OCI-LY3 (cell line): Measurements from ENCODE around the gene MCRIP2.

Source experiments
- EZH2phosphoT487 ChIP-seq: fragments of 200-600 bp; shearing (Covaris generic); IDR thresholded peaks from 2 replicates; pipeline ENCODE4 v1.6.1; 2018; ENCODE audit warnings: antibody characterized with exemption, mixed run types, low read depth
- TF ChIP-seq, protein P1 (sequence below): fragments of 200-600, 300-600 bp; sonication (generic); IDR thresholded peaks from 2 replicates; pipeline ENCODE4 v1.5.1; 2014; ENCODE audit warnings: antibody characterized with exemption, low read length, low read depth

DNA sequence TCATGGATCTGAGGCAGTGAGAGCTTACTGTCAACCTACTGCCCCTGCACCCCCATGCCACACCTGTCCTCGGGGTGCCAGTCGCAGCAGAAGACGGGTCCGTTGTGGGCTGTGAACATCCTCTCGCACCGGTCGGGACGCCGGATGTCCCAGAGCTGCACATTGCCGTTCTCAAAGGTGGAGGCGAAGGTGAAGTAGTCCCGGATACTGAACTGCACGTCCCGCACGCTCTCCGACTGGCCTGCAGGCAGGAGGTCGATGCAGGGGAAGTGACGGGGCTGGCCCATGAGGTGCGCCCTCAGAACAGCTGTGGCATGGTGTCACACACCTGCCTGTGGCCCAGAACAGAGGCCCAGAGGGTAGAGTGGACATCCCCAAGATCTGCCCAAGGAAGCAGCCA is 45.9 kb downstream of the MCRIP2 start:
- TF ChIP-seq, protein P1, sequence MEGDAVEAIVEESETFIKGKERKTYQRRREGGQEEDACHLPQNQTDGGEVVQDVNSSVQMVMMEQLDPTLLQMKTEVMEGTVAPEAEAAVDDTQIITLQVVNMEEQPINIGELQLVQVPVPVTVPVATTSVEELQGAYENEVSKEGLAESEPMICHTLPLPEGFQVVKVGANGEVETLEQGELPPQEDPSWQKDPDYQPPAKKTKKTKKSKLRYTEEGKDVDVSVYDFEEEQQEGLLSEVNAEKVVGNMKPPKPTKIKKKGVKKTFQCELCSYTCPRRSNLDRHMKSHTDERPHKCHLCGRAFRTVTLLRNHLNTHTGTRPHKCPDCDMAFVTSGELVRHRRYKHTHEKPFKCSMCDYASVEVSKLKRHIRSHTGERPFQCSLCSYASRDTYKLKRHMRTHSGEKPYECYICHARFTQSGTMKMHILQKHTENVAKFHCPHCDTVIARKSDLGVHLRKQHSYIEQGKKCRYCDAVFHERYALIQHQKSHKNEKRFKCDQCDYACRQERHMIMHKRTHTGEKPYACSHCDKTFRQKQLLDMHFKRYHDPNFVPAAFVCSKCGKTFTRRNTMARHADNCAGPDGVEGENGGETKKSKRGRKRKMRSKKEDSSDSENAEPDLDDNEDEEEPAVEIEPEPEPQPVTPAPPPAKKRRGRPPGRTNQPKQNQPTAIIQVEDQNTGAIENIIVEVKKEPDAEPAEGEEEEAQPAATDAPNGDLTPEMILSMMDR = no peak
- no peak for TF ChIP-seq EZH2phosphoT487
